Tibial nerve (tissue), 4 donors: Measurements from ENCODE around the gene CEP20.
"Not testable (repeated sequence)": the region's sequence is repeated elsewhere in the genome, so short reads cannot be mapped to it uniquely, and the experiment has no call there.

Experiments
- CTCF ChIP-seq, 5 experiments: fragments of 200-600 bp in 3 of 5; fragments of 450-650 bp in 2 of 5; sonication (generic) in 3 of 5; IDR thresholded peaks; one replicate each; pipeline ENCODE4 v1.5.1; 2016 to 2019; ENCODE audit warnings: antibody characterized with exemption in 5 of 5, mild to moderate bottlenecking in 3 of 5, moderate library complexity in 2 of 5
- EP300 ChIP-seq, 2 donors: sonication (generic); formaldehyde crosslinking; IDR thresholded peaks; one replicate each; pipeline ENCODE4 v1.6.1; 2017; ENCODE audit warnings: antibody characterized with exemption in 2 of 2, mild to moderate bottlenecking in 1 of 2

- not testable (repeated sequence) for TF ChIP-seq CTCF, EP300 (IDR thresholded peaks at IDR 0.05)
Observed at GRCh38 chr16:15918314-15918713, 29.9 kb upstream of the CEP20 start.
